CD4-positive, alpha-beta T cell treated with Interleukin-2 at 100 ng/mL for 4 hours (primary cell): ENCODE measurements around the gene DCAF8L1.
"Not testable (repeated sequence)": the region's sequence is repeated elsewhere in the genome, so short reads cannot be mapped to it uniquely, and the experiment has no call there.

Experiments
- DNase-seq: peaks from one replicate; pipeline ENCODE4 v3.0.0-alpha.2; 2020; ENCODE audit warnings: low spot score

DCAF8L1 gene

GRCh38 chrX:27981349-27981748, at the start of gene DCAF8L1:
DCAF8L1 (minus strand) TSS chrX:27981449; CDS start chrX:27981334, 115 bp downstream.
- no peak for DNase-seq

- DNase-seq, result no peak
Observed at GRCh38 chrX:28022371-28022770, 41.1 kb upstream of the DCAF8L1 start.

- no peak for DNase-seq
Observed at GRCh38 chrX:28016823-28017222, 35.6 kb upstream of the DCAF8L1 start.

- DNase-seq, result no peak
Observed at GRCh38 chrX:28015993-28016392, 34.7 kb upstream of the DCAF8L1 start.

- no peak for DNase-seq
Observed at GRCh38 chrX:28010875-28011274, 29.6 kb upstream of the DCAF8L1 start.

GRCh38 chrX:27998666-27999065, 17.4 kb upstream of the DCAF8L1 start:
- DNase-seq, result no peak

- DNase-seq, result no peak
Observed at GRCh38 chrX:27997622-27998021, 16.4 kb upstream of the DCAF8L1 start.

GRCh38 chrX:27996132-27996531, 14.9 kb upstream of the DCAF8L1 start:
- DNase-seq, result no peak

GRCh38 chrX:27995611-27996010, 14.4 kb upstream of the DCAF8L1 start:
- no peak for DNase-seq

GRCh38 chrX:27987862-27988646, 6.8 kb upstream of the DCAF8L1 start:
- no peak for DNase-seq

GRCh38 chrX:27976934-27977333, 4.3 kb downstream of the DCAF8L1 start:
- DNase-seq, result not testable (repeated sequence)

GRCh38 chrX:27976284-27976683, 5.0 kb downstream of the DCAF8L1 start:
- DNase-seq, result no peak

- DNase-seq, result no peak
Observed at GRCh38 chrX:27968878-27969277, 12.4 kb downstream of the DCAF8L1 start.

GRCh38 chrX:27968352-27968751, 12.9 kb downstream of the DCAF8L1 start:
- no peak for DNase-seq

GRCh38 chrX:27966955-27967354, 14.3 kb downstream of the DCAF8L1 start:
- DNase-seq, result no peak

GRCh38 chrX:27966492-27966891, 14.8 kb downstream of the DCAF8L1 start:
- DNase-seq, result no peak

GRCh38 chrX:27965348-27965747, 15.9 kb downstream of the DCAF8L1 start:
- DNase-seq, result not testable (repeated sequence)

- no peak for DNase-seq
Observed at GRCh38 chrX:27964432-27964831, 16.8 kb downstream of the DCAF8L1 start.

GRCh38 chrX:27960410-27960809, 20.8 kb downstream of the DCAF8L1 start:
- DNase-seq, result not testable (repeated sequence)

GRCh38 chrX:27953171-27953570, 28.1 kb downstream of the DCAF8L1 start:
- no peak for DNase-seq

GRCh38 chrX:27933361-27933760, 47.9 kb downstream of the DCAF8L1 start:
- no peak for DNase-seq
